H9 (cell line): Measurements from ENCODE around the gene ZFR2. TPM values are rescaled to one million over a fixed set of nuclear protein-coding genes. Genes with fewer than 3 reads are reported as not detected.

Experiments
- DNase-seq: peaks from one replicate; pipeline ENCODE4 v3.0.0-alpha.2; 2017
- H2AFZ ChIP-seq: one replicate; pipeline ENCODE4 v1.6.1; 2013; ENCODE audit warnings: mild to moderate bottlenecking, low read length, control low read depth, moderate library complexity
- H2AK5ac ChIP-seq: 2 replicates; pipeline ENCODE4 v1.6.1; 2013; ENCODE audit warnings: low read length, control low read depth, mixed read lengths; ENCODE audit not compliant: insufficient read length
- H2BK120ac ChIP-seq: one replicate; pipeline ENCODE4 v1.6.1; 2013; ENCODE audit warnings: low read depth, mild to moderate bottlenecking, low read length, control low read depth, inconsistent platforms; ENCODE audit not compliant: poor library complexity, severe bottlenecking
- H2BK12ac ChIP-seq: 2 replicates; pipeline ENCODE4 v1.6.1; 2013; ENCODE audit warnings: low read length, control low read depth, mixed read lengths, low read depth; ENCODE audit not compliant: insufficient read length
- H2BK15ac ChIP-seq: 2 replicates; pipeline ENCODE4 v1.6.1; 2013; ENCODE audit warnings: low read depth, low read length, control low read depth
- H2BK20ac ChIP-seq: one replicate; pipeline ENCODE4 v1.6.1; 2013; ENCODE audit warnings: low read depth, mild to moderate bottlenecking, low read length, control low read depth, inconsistent platforms; ENCODE audit not compliant: poor library complexity, severe bottlenecking
- H2BK5ac ChIP-seq: 2 replicates; pipeline ENCODE4 v1.6.1; 2013; ENCODE audit warnings: low read length, control low read depth, mixed read lengths; ENCODE audit not compliant: insufficient read length
- H3K14ac ChIP-seq: 2 replicates; pipeline ENCODE4 v1.6.1; 2013; ENCODE audit warnings: low read length, control low read depth; ENCODE audit not compliant: insufficient read depth
- H3K18ac ChIP-seq: 2 replicates; pipeline ENCODE4 v1.6.1; 2013; ENCODE audit warnings: low read depth, mild to moderate bottlenecking, mixed read lengths, low read length, control low read depth; ENCODE audit not compliant: insufficient read length
- H3K23ac ChIP-seq: 2 replicates; pipeline ENCODE4 v1.6.1; 2013; ENCODE audit warnings: low read length, control low read depth, mixed read lengths, low read depth; ENCODE audit not compliant: insufficient read length
- H3K23me2 ChIP-seq: 2 replicates; pipeline ENCODE4 v1.6.1; 2013; ENCODE audit warnings: low read depth, mild to moderate bottlenecking, mixed read lengths, low read length, control low read depth; ENCODE audit not compliant: insufficient read length, poor library complexity, severe bottlenecking
- H3K27ac ChIP-seq: 2 replicates; pipeline ENCODE4 v1.5.1; 2013; ENCODE audit warnings: low read length, control low read depth, mixed read lengths, low read depth; ENCODE audit not compliant: insufficient read length
- H3K27me3 ChIP-seq: 2 replicates; pipeline ENCODE4 v1.6.1; 2013; ENCODE audit warnings: low read length, control low read depth, inconsistent platforms; ENCODE audit not compliant: insufficient read depth
- H3K4ac ChIP-seq: 2 replicates; pipeline ENCODE4 v1.6.1; 2013; ENCODE audit warnings: low read depth, mild to moderate bottlenecking, control low read depth, inconsistent platforms, low read length, moderate library complexity
- H3K4me1 ChIP-seq: 2 replicates; pipeline ENCODE4 v1.6.1; 2013; ENCODE audit warnings: low read length, control low read depth, inconsistent platforms; ENCODE audit not compliant: insufficient read depth
- H3K4me2 ChIP-seq: 2 replicates; pipeline ENCODE4 v1.6.1; 2013; ENCODE audit warnings: low read length, control low read depth, mixed read lengths; ENCODE audit not compliant: insufficient read length, insufficient read depth
- H3K56ac ChIP-seq: 2 replicates; pipeline ENCODE4 v1.6.1; 2013; ENCODE audit warnings: low read depth, mild to moderate bottlenecking, mixed read lengths, low read length, control low read depth; ENCODE audit not compliant: insufficient read length
- H3K79me1 ChIP-seq: 2 replicates; pipeline ENCODE4 v1.6.1; 2013; ENCODE audit warnings: low read depth, mild to moderate bottlenecking, moderate library complexity, low read length, control low read depth, inconsistent platforms; ENCODE audit not compliant: insufficient read depth, poor library complexity, severe bottlenecking
- H3K79me2 ChIP-seq: 2 replicates; pipeline ENCODE4 v1.6.1; 2013; ENCODE audit warnings: low read length, control low read depth, inconsistent platforms; ENCODE audit not compliant: insufficient read depth
- H3K9ac ChIP-seq: 2 replicates; pipeline ENCODE4 v1.6.1; 2013; ENCODE audit warnings: low read length, control low read depth, mixed read lengths; ENCODE audit not compliant: insufficient read length; ENCODE audit errors: extremely low read depth
- H3K9me3 ChIP-seq: one replicate; pipeline ENCODE4 v1.6.1; 2013; ENCODE audit warnings: low read depth, low read length, inconsistent platforms; ENCODE audit not compliant: control insufficient read depth
- H3T11ph ChIP-seq: one replicate; pipeline ENCODE4 v1.6.1; 2013; ENCODE audit warnings: mild to moderate bottlenecking, low read length, control low read depth, inconsistent platforms
- H4K20me1 ChIP-seq: one replicate; pipeline ENCODE4 v1.6.1; 2013; ENCODE audit not compliant: control insufficient read depth, insufficient read length, insufficient read depth
- H4K5ac ChIP-seq: 2 replicates; pipeline ENCODE4 v1.6.1; 2013; ENCODE audit warnings: low read depth, mild to moderate bottlenecking, mixed read lengths, low read length, control low read depth; ENCODE audit not compliant: insufficient read length
- H4K8ac ChIP-seq: replicated peaks from 2 replicates; pipeline ENCODE4 v1.6.1; 2013; ENCODE audit warnings: low read length, control low read depth, mixed read lengths, low read depth; ENCODE audit not compliant: insufficient read length
- H4K91ac ChIP-seq: 2 replicates; pipeline ENCODE4 v1.6.1; 2013; ENCODE audit warnings: low read depth, mild to moderate bottlenecking, moderate library complexity, mixed read lengths, low read length, control low read depth; ENCODE audit not compliant: insufficient read length
- H3K27ac Mint-ChIP-seq, 3 experiments: 2 replicates in 2 of 3; 3 replicates in 1 of 3; pipeline ENCODE4 v1.8.0; 2020 to 2021; ENCODE audit warnings: mixed read lengths in 3 of 3, mild to moderate bottlenecking in 1 of 3, moderate library complexity in 1 of 3
- H3K27me3 Mint-ChIP-seq: 2 replicates; pipeline ENCODE4 v1.8.0; 2021; ENCODE audit warnings: low read depth, mild to moderate bottlenecking, moderate library complexity, mixed read lengths
- H3K36me3 Mint-ChIP-seq, 3 experiments: 2 replicates in 2 of 3; 3 replicates in 1 of 3; pipeline ENCODE4 v1.8.0; 2020 to 2021; ENCODE audit warnings: low read depth in 3 of 3, mixed read lengths in 3 of 3; ENCODE audit not compliant: insufficient read depth in 1 of 3
- H3K4me1 Mint-ChIP-seq, 2 experiments: 2 replicates each; pipeline ENCODE4 v1.8.0; 2020; ENCODE audit warnings: mixed read lengths in 2 of 2
- H3K4me3 Mint-ChIP-seq, 2 experiments: 2 replicates in 1 of 2; 3 replicates in 1 of 2; pipeline ENCODE4 v1.8.0; 2020 to 2021; ENCODE audit warnings: mild to moderate bottlenecking in 2 of 2, mixed read lengths in 2 of 2, moderate library complexity in 1 of 2
- H3K9me3 Mint-ChIP-seq, 2 experiments: 2 replicates in 1 of 2; 3 replicates in 1 of 2; pipeline ENCODE4 v1.8.0; 2020; ENCODE audit warnings: mild to moderate bottlenecking in 2 of 2, mixed read lengths in 2 of 2, moderate library complexity in 1 of 2
- CTCF ChIP-seq: fragments of 200-600 bp; sonication (generic); conservative IDR thresholded peaks from 3 replicates; pipeline ENCODE4 v1.8.0; 2021; ENCODE audit warnings: antibody characterized with exemption, mild to moderate bottlenecking
- WGBS: extraction: QIAGEN DNeasy Blood & Tissue Kit; methylation state at CpG from one replicate; pipeline ENCODE4 v1.1.7; 2013; ENCODE audit warnings: missing lambda C conversion rate, low lambda C conversion rate, mixed read lengths; ENCODE audit not compliant: insufficient read length; ENCODE audit errors: extremely low coverage; 5-methylcytosine and 5-hydroxymethylcytosine counted together
- total RNA-seq: library from RNA; stranded (reverse); gene quantifications from 2 replicates; pipeline ENCODE4 v1.2.1, GENCODE V29; 2021

ZFR2 gene
- total RNA-seq, 1 experiment from 2014 or later: 18.3 TPM

- H2AFZ ChIP-seq: no peak overlapping the region
- no peak overlapping the region for H3K14ac ChIP-seq
- H3K27ac ChIP-seq: no peak overlapping the region
- H3K4me3 Mint-ChIP-seq: no peak overlapping the region
- no peak overlapping the region for H3K4ac ChIP-seq
- no peak overlapping the region for H3K56ac ChIP-seq
- no peaks in the 10 kb centered on the region for H3K4me1 ChIP-seq
- H3T11ph ChIP-seq: no peak overlapping the region
- no peak overlapping the region for H2BK120ac ChIP-seq
- H3K9me3 ChIP-seq: no peaks in the 10 kb centered on the region
- no peak for DNase-seq
- TF ChIP-seq CTCF: no peak
- H4K91ac ChIP-seq: no peak overlapping the region
- H4K20me1 ChIP-seq: no peaks in the 10 kb centered on the region
- peaks cover 13% of the 10 kb centered on the region for H3K27me3 Mint-ChIP-seq
- no CpG with 5 or more reads among the region's 19 CpGs for WGBS
- peak overlapping the region in 1 of 3 experiments; percentile 20; a peak in 2 of 7 replicates for H3K27ac Mint-ChIP-seq
- no peak overlapping the region for H2BK12ac ChIP-seq
- peaks cover 13 to 14% of the 10 kb centered on the region in 2 experiments; a peak in 4 of 5 replicates for H3K9me3 Mint-ChIP-seq
- peaks cover 0 to 4% (median 4%) of the 10 kb centered on the region in 3 experiments; a peak in 3 of 7 replicates for H3K36me3 Mint-ChIP-seq
- H2BK20ac ChIP-seq: no peak overlapping the region
- H3K23ac ChIP-seq: no peak overlapping the region
- no peak overlapping the region for H3K4me2 ChIP-seq
- H3K79me1 ChIP-seq: no peaks in the 10 kb centered on the region
- no peaks in the 10 kb centered on the region for H3K27me3 ChIP-seq
- no peak overlapping the region for H2AK5ac ChIP-seq
- H4K5ac ChIP-seq: no peak overlapping the region
- H2BK5ac ChIP-seq: no peak overlapping the region
- no peak overlapping the region for H3K18ac ChIP-seq
- H3K79me2 ChIP-seq: no peaks in the 10 kb centered on the region
- H3K4me1 Mint-ChIP-seq: no peaks in the 10 kb centered on the region
- H4K8ac ChIP-seq: no peak overlapping the region
- no peak overlapping the region for H3K9ac ChIP-seq
- no peak overlapping the region for H2BK15ac ChIP-seq
- no peaks in the 10 kb centered on the region for H3K23me2 ChIP-seq
Measured at GRCh38 chr19:3837922-3838321, 30.9 kb downstream of the ZFR2 start.
